Uterus (tissue), 2 donors: ENCODE results near the gene NLK.

Experiments
- CTCF ChIP-seq, 4 experiments: fragments of 200-600 bp in 2 of 4; fragments of 450-650 bp in 2 of 4; sonication (generic) in 2 of 4; IDR thresholded peaks; one replicate each; pipeline ENCODE4 v1.5.1; 2016 to 2019; ENCODE audit warnings: antibody characterized with exemption in 4 of 4, mild to moderate bottlenecking in 2 of 4, moderate library complexity in 1 of 4
- POLR2A ChIP-seq, 2 donors: fragments of 450-650 bp; IDR thresholded peaks; one replicate each; pipeline ENCODE4 v1.6.1; 2016; ENCODE audit warnings: antibody characterized with exemption in 2 of 2, mild to moderate bottlenecking in 1 of 2, moderate library complexity in 1 of 2

- TF ChIP-seq CTCF (IDR thresholded peaks at IDR 0.05) (no peak), POLR2A (IDR thresholded peaks at IDR 0.05) (no peak)
Observed at GRCh38 chr17:28055546-28056275, 13.2 kb downstream of the NLK start.
